ENCODE measurements around the gene REV1. TPM values are rescaled to one million over a fixed set of nuclear protein-coding genes. Genes with fewer than 3 reads are reported as not detected.

REV1 gene
- total and polyA plus RNA-seq, 8 donors = 43.7 to 77.9 (median 65.5) TPM

- Histone ChIP-seq H3K4me3 (no peak overlapping the region), H3K4me1 (peaks cover 0 to 3% of the 10 kb centered on the region in 2 donors), H3K27me3 (no peaks in the 10 kb centered on the region), H3K27ac (no peak overlapping the region), H3K9me3 (no peaks in the 10 kb centered on the region), H3K36me3 (peaks cover 0 to 81% of the 10 kb centered on the region in 2 donors)
- intact Hi-C loops (cut with DNase I) = no loop called here
- no peak for TF ChIP-seq CTCF (IDR thresholded peaks at IDR 0.05)
- DNase-seq = no peak
- peak; percentile 76 for ATAC-seq
Observed at GRCh38 chr2:99451280-99451679, 38.5 kb downstream of the REV1 start.

- Histone ChIP-seq H3K36me3 (peaks cover 0 to 71% of the 10 kb centered on the region in 2 donors), H3K4me3 (no peak overlapping the region), H3K9me3 (no peaks in the 10 kb centered on the region), H3K27ac (no peak overlapping the region), H3K27me3 (no peaks in the 10 kb centered on the region), H3K4me1 (peaks cover 0 to 3% of the 10 kb centered on the region in 2 donors)
- DNase-seq (no peak), ATAC-seq (no peak)
- intact Hi-C loops (cut with DNase I) = no loop called here
- no peak for TF ChIP-seq CTCF (IDR thresholded peaks at IDR 0.05)
Observed at GRCh38 chr2:99450199-99450598, 39.6 kb downstream of the REV1 start.

- H3K4me3 ChIP-seq = no peak overlapping the region
- H3K9me3 ChIP-seq = no peaks in the 10 kb centered on the region
- no peak overlapping the region for H3K27ac ChIP-seq
- intact Hi-C loops (cut with DNase I) = no loop called here
- DNase-seq (no peak), ATAC-seq (no peak)
- TF ChIP-seq CTCF (IDR thresholded peaks at IDR 0.05) = no peak
- H3K36me3 ChIP-seq = peaks cover 0 to 56% of the 10 kb centered on the region in 2 donors
- no peaks in the 10 kb centered on the region for H3K27me3 ChIP-seq
- peaks cover 0 to 3% of the 10 kb centered on the region in 2 donors for H3K4me1 ChIP-seq
Observed at GRCh38 chr2:99448556-99448955, 41.3 kb downstream of the REV1 start.

- no peaks in the 10 kb centered on the region for H3K9me3 ChIP-seq
- TF ChIP-seq CTCF (IDR thresholded peaks at IDR 0.05) = no peak
- H3K27ac ChIP-seq = no peak overlapping the region
- no peak for DNase-seq
- intact Hi-C loops (cut with DNase I) = no loop called here
- H3K36me3 ChIP-seq = peaks cover 0 to 50% of the 10 kb centered on the region in 2 donors
- H3K4me3 ChIP-seq = no peak overlapping the region
- H3K4me1 ChIP-seq = no peaks in the 10 kb centered on the region
- no peaks in the 10 kb centered on the region for H3K27me3 ChIP-seq
- no peak for ATAC-seq
Observed at GRCh38 chr2:99445065-99445464, 44.8 kb downstream of the REV1 start.

- peaks cover 0 to 52% of the 10 kb centered on the region in 2 donors for H3K36me3 ChIP-seq
- H3K27ac ChIP-seq = no peak overlapping the region
- intact Hi-C loops (cut with DNase I) = no loop called here
- no peaks in the 10 kb centered on the region for H3K4me1 ChIP-seq
- H3K27me3 ChIP-seq = no peaks in the 10 kb centered on the region
- no peak overlapping the region for H3K4me3 ChIP-seq
- DNase-seq (no peak), ATAC-seq (no peak)
- TF ChIP-seq CTCF (IDR thresholded peaks at IDR 0.05) = no peak
- no peaks in the 10 kb centered on the region for H3K9me3 ChIP-seq
Observed at GRCh38 chr2:99444222-99444621, 45.6 kb downstream of the REV1 start.

Data from left lung (tissue), 10 donors.